ENCODE data around the gene PLEKHG3.

PLEKHG3 gene

DNA sequence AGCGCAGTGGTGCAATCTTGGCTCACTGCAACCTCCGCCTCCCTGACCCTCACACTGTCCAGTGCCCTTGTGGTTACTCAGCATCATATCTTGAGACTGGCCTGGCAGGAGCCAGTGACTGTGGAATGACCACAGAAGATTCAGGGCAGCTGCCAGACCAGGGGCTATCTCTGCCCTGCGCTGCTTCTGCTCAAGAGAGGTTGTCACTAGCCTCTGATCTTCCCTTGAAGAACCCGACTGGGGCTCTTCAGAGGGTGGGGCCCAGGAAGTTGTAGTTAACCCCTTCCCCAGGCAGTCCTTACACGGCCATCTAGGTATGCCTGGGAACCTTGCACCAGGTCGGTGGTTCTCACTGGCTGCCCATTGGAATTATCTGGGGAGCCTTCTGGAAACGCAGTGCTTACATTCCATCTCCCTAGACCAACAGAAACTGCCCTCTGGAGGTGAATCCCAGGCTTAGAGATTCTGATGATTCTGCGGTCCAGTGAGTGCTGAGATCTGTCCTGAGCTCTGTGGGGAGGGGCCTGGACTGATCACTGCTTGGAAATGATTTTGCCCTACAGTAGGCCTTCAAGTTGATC lies 41.4 kb downstream of the PLEKHG3 start:
- Histone ChIP-seq H3K4me3 (replicated peaks; ENCODE audit: low read depth, low read length) (no peak overlapping the region), H3K27me3 (replicated peaks; ENCODE audit: control insufficient read depth, insufficient read depth, low read length) (no peaks in the 10 kb centered on the region; the same call in 1 of the 2 replicates), H3K36me3 (ENCODE audit: control insufficient read depth, insufficient read depth, low read length) (no peaks in the 10 kb centered on the region)
- DNase-seq (ENCODE audit: extremely low read depth, insufficient read length), result no peak
- TF ChIP-seq, protein P1, sequence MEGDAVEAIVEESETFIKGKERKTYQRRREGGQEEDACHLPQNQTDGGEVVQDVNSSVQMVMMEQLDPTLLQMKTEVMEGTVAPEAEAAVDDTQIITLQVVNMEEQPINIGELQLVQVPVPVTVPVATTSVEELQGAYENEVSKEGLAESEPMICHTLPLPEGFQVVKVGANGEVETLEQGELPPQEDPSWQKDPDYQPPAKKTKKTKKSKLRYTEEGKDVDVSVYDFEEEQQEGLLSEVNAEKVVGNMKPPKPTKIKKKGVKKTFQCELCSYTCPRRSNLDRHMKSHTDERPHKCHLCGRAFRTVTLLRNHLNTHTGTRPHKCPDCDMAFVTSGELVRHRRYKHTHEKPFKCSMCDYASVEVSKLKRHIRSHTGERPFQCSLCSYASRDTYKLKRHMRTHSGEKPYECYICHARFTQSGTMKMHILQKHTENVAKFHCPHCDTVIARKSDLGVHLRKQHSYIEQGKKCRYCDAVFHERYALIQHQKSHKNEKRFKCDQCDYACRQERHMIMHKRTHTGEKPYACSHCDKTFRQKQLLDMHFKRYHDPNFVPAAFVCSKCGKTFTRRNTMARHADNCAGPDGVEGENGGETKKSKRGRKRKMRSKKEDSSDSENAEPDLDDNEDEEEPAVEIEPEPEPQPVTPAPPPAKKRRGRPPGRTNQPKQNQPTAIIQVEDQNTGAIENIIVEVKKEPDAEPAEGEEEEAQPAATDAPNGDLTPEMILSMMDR (IDR thresholded peaks at IDR 0.05; ENCODE audit: insufficient read depth, low read length, poor library complexity, severe bottlenecking), result no peak

DNA sequence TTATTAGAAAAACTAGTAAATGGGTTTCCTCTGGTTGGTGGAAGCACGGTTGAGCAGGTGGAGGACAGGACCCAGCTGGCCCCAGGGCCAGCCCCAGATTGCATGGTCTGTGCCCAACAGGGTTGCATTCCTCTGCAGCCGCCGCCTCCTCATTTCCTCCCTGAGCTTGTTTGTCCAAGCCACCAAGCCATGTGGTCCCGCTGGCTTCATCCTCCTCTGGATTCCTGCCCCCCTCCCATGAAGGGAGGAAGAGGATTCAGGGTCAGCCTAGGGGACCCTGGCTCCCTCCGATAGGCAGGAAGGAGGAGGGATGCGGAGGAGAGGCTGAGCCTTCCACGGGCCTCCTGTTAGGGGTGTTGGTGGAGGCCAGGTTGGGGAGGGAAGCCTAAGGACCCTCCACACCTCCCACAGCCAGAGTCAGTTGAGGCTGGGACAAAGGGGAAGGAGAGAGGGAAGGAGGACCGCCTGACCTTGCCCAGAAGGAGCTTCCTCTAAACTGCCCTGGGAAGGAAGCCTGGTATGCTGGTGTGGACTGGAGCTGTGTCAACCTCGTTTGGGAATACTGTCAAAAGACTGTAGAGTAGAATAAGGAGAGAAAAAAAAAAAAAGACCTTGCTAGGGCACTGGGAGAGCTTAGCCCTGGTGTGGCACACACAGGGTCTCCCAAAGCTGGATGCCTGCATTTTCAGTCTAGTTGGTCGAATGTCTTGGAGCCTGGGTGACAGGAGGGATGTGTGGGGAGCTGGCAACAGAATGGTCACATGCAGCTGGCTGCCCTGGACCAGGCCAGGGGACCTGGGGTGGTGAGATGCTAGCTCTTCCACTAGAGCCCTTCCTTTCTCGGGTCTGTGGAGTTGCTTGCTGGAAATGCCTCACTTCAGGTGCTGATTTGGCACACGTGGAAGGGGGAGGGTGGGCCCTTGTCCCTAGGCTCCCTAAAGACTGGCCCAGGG lies 42.4 kb downstream of the PLEKHG3 start:
- TF ChIP-seq, protein P1 (IDR thresholded peaks at IDR 0.05; ENCODE audit: insufficient read depth, low read length, poor library complexity, severe bottlenecking), result no peak
- Histone ChIP-seq H3K4me3 (replicated peaks; ENCODE audit: low read depth, low read length) (no peak overlapping the region), H3K36me3 (ENCODE audit: control insufficient read depth, insufficient read depth, low read length) (no peaks in the 10 kb centered on the region), H3K27me3 (replicated peaks; ENCODE audit: control insufficient read depth, insufficient read depth, low read length) (no peaks in the 10 kb centered on the region; the same call in 1 of the 2 replicates)
- DNase-seq (ENCODE audit: extremely low read depth, insufficient read length), result no peak

DNA sequence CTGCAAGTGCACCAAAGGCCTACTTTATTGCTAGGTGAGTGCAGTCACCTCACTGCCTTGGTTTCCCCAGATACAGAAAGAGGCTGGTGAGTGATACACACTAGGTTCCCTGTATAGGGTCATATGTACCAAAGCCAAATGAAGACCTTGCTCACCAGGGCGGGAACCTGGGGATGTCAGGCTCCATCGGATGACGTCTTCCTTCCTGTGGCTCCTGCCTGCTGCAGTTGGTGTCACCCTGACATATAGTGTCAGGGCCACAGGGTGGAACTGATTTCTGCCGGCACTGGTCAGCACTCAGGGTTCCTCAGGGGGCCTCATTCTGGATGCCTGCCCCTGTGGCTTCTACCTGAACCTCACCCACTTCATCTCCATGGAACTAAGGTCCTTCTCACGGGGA lies 43.1 kb downstream of the PLEKHG3 start:
- Histone ChIP-seq H3K4me3 (replicated peaks; ENCODE audit: low read depth, low read length) (no peak overlapping the region), H3K36me3 (ENCODE audit: control insufficient read depth, insufficient read depth, low read length) (no peaks in the 10 kb centered on the region), H3K27me3 (replicated peaks; ENCODE audit: control insufficient read depth, insufficient read depth, low read length) (no peaks in the 10 kb centered on the region; the same call in 1 of the 2 replicates)
- TF ChIP-seq, protein P1 (IDR thresholded peaks at IDR 0.05; ENCODE audit: insufficient read depth, low read length, poor library complexity, severe bottlenecking), result no peak
- DNase-seq (ENCODE audit: extremely low read depth, insufficient read length), result no peak

DNA sequence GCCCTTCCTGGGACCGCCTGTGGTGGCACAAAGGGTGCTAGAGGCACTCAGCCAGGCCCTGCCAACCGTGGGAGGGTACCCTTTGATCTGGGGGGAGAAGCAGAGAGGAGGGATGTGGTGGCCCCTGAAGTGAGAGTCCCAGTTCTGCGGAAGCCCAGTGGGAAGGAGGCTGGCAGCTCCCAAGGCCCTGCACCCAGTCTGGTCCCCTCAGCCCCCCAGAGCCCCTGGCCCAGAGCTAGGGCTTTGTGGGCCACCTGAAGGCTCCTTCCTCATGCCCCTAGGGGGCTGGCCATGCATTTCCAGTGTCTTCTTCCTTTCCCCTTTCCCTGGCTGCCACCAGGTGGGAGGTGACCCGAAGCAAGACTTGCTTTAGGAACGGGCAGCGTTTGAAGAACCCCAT lies 44.3 kb downstream of the PLEKHG3 start:
- Histone ChIP-seq H3K36me3 (ENCODE audit: control insufficient read depth, insufficient read depth, low read length) (no peaks in the 10 kb centered on the region), H3K4me3 (replicated peaks; ENCODE audit: low read depth, low read length) (no peak overlapping the region), H3K27me3 (replicated peaks; ENCODE audit: control insufficient read depth, insufficient read depth, low read length) (no peaks in the 10 kb centered on the region; the same call in 1 of the 2 replicates)
- DNase-seq (ENCODE audit: extremely low read depth, insufficient read length), result no peak
- TF ChIP-seq, protein P1 (IDR thresholded peaks at IDR 0.05; ENCODE audit: insufficient read depth, low read length, poor library complexity, severe bottlenecking), result no peak

DNA sequence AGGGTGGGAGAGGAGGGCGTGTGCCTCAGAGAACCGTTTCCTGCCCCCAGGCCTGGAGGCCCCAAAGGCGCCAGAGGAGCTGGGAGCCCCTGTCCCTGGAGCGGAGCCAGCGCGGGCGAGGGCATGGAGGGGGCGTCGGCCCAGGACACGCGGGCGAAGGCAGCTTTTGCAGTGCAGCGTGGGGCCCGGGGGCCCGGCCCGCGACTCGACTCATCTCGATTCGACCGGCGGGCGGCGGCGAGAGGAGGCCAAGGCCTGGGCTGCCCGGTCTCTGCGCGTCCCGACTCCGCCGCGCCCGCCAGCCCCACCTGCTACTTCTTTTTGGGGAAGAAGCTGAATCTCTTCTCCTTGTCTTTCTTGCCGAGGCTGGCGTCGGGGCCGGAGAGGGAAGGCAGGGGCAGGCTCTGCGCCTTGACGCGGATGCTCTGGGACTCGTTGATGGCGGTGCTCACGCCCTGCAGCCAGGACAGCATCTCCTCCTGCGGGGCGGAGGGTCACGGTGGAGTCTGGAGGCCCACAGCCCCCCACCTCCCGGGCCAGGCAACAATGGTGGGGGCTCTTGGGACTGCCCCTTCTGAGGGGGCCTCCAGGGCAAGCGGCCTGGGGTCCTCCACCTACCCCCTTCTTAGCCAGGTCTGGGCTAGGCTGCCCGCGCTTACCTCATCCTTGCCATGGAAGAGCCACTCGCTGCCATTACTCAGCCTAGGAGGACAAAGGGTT lies 44.9 kb downstream of the PLEKHG3 start:
- no peak for DNase-seq (ENCODE audit: extremely low read depth, insufficient read length)
- Histone ChIP-seq H3K36me3 (ENCODE audit: control insufficient read depth, insufficient read depth, low read length) (no peaks in the 10 kb centered on the region), H3K4me3 (replicated peaks; ENCODE audit: low read depth, low read length) (no peak overlapping the region), H3K27me3 (replicated peaks; ENCODE audit: control insufficient read depth, insufficient read depth, low read length) (no peaks in the 10 kb centered on the region; the same call in 1 of the 2 replicates)
- TF ChIP-seq, protein P1 (IDR thresholded peaks at IDR 0.05; ENCODE audit: insufficient read depth, low read length, poor library complexity, severe bottlenecking), result no peak

Measured in GM06990 (cell line).